A549 (cell line): ENCODE measurements around the gene CNDP1. TPM values are rescaled to one million over a fixed set of nuclear protein-coding genes. Genes with fewer than 3 reads are reported as not detected.

Source experiments
- ATAC-seq, 2 experiments: fragments of 200-7000 bp in 1 of 2; fragments of >200 bp in 1 of 2; cut with Nextera tagmentation in 1 of 2; cut with Tn5 transposase in 1 of 2; 3 replicates each; pipeline versions ENCODE4 v1.8.0 to v1.9.1; 2018 to 2020; ENCODE audit warnings: mild to moderate bottlenecking in 1 of 2, moderate library complexity in 1 of 2
- CTCF ChIA-PET: fragments of 300-600 bp; sonication (Branson Sonifier 250); formaldehyde crosslinking; extraction: SDS; loops from one replicate; lab custom pipeline; 2021; ENCODE audit warnings: antibody characterized with exemption, inconsistent platforms; lab: Yijun Ruan, JAX
- POLR2A ChIA-PET: fragments of 350-600 bp; formaldehyde crosslinking; extraction: SDS; loops from one replicate; lab custom pipeline; 2021; ENCODE audit warnings: antibody characterized with exemption, inconsistent platforms; lab: Yijun Ruan, JAX
- DNase-seq, 2 experiments: peaks; one replicate each; pipeline versions ENCODE4 v3.0.0 to v3.0.0-alpha.2; 2011 to 2016; ENCODE audit warnings: low read depth in 1 of 2, low spot score in 1 of 2
- FAIRE-seq: peaks from 2 replicates; lab custom pipeline; 2011; peaks lifted over from hg19 to GRCh38; lab: Jason Lieb, UNC
- H3K27ac ChIP-seq, 2 experiments: fragments of >200 bp; sonication (Bioruptor Twin); formaldehyde crosslinking; 3 replicates each; pipeline ENCODE4 v1.5.1; 2016 to 2017
- H3K4me1 ChIP-seq: fragments of >200 bp; sonication (Bioruptor Twin); formaldehyde crosslinking; 3 replicates; pipeline ENCODE4 v1.6.1; 2016
- H3K4me2 ChIP-seq: fragments of >200 bp; sonication (Bioruptor Twin); formaldehyde crosslinking; 3 replicates; pipeline ENCODE4 v1.6.1; 2016
- H3K4me3 ChIP-seq: fragments of >200 bp; sonication (Bioruptor Twin); formaldehyde crosslinking; 3 replicates; pipeline ENCODE4 v1.5.1; 2016
- H3K9me3 ChIP-seq: fragments of >200 bp; sonication (Bioruptor Twin); formaldehyde crosslinking; 3 replicates; pipeline ENCODE4 v1.6.1; 2016
- BCL3 ChIP-seq: fragments of >200 bp; sonication (Bioruptor Twin); formaldehyde crosslinking; IDR thresholded peaks from 3 replicates; pipeline ENCODE4 v1.6.1; 2016
- CBX2 ChIP-seq: fragments of 200-600 bp; sonication (generic); IDR thresholded peaks from 2 replicates; pipeline ENCODE4 v1.6.1; 2016; ENCODE audit warnings: low read depth, mild to moderate bottlenecking, borderline replicate concordance
- CBX8 ChIP-seq: fragments of 200-600 bp; sonication (generic); IDR thresholded peaks from 2 replicates; pipeline ENCODE4 v1.6.1; 2016
- CHD2 ChIP-seq: fragments of 150-350 bp; IDR thresholded peaks from 2 replicates; pipeline ENCODE4 v1.6.1; 2014; ENCODE audit warnings: low read length; ENCODE audit not compliant: partially characterized antibody
- CHD4 ChIP-seq: fragments of 200-600 bp; sonication (generic); IDR thresholded peaks from 2 replicates; pipeline ENCODE4 v1.6.1; 2016; ENCODE audit warnings: antibody characterized with exemption, mild to moderate bottlenecking, borderline replicate concordance
- E2F6 ChIP-seq: IDR thresholded peaks from 2 replicates; pipeline ENCODE4 v1.6.1; 2012; ENCODE audit warnings: low read depth, borderline replicate concordance
- EHMT2 ChIP-seq: fragments of 200-600 bp; sonication (generic); IDR thresholded peaks from 2 replicates; pipeline ENCODE4 v1.6.1; 2016; ENCODE audit warnings: antibody characterized with exemption, low read depth, mild to moderate bottlenecking, moderate library complexity
- ELK1 ChIP-seq: fragments of 150-350 bp; IDR thresholded peaks from 2 replicates; pipeline ENCODE4 v1.6.1; 2014; ENCODE audit warnings: low read depth, mild to moderate bottlenecking, low read length
- EP300 ChIP-seq, 2 experiments: fragments of >200 bp; sonication (Bioruptor Twin); formaldehyde crosslinking; IDR thresholded peaks; 2 replicates in 1 of 2; 3 replicates in 1 of 2; pipeline ENCODE4 v1.6.1; 2016 to 2017
- GATA3 ChIP-seq: IDR thresholded peaks from 2 replicates; pipeline ENCODE4 v1.6.1; 2012; ENCODE audit warnings: borderline replicate concordance
- HDAC2 ChIP-seq: fragments of 200-600 bp; sonication (generic); IDR thresholded peaks from 2 replicates; pipeline ENCODE4 v1.6.1; 2016
- HEYL ChIP-seq: fragments of 250-450 bp; sonication (Bioruptor Pico); IDR thresholded peaks from 2 replicates; pipeline ENCODE4 v1.8.0; 2021; ENCODE audit warnings: mild to moderate bottlenecking, moderate library complexity
- HOXB13 ChIP-seq: fragments of 250-450 bp; sonication (Bioruptor Pico); IDR thresholded peaks from 2 replicates; pipeline ENCODE4 v1.5.0; 2020; ENCODE audit warnings: low read depth, mild to moderate bottlenecking, moderate library complexity
- HOXB5 ChIP-seq: fragments of 250-450 bp; sonication (Bioruptor Pico); IDR thresholded peaks from 2 replicates; pipeline ENCODE4 v1.5.0; 2020; ENCODE audit warnings: mild to moderate bottlenecking, moderate library complexity
- KDM5A ChIP-seq: fragments of 200-600 bp; sonication (generic); IDR thresholded peaks from 2 replicates; pipeline ENCODE4 v1.6.1; 2016; ENCODE audit warnings: antibody characterized with exemption, mild to moderate bottlenecking
- MAX ChIP-seq: IDR thresholded peaks from 2 replicates; pipeline ENCODE4 v1.6.1; 2012
- MAZ ChIP-seq: fragments of 150-350 bp; IDR thresholded peaks from 2 replicates; pipeline ENCODE4 v1.6.1; 2014; ENCODE audit warnings: antibody characterized with exemption, low read depth, low read length, borderline replicate concordance
- NPAS2 ChIP-seq: fragments of 250-450 bp; sonication (Bioruptor Pico); IDR thresholded peaks from 2 replicates; pipeline ENCODE4 v1.8.0; 2022; ENCODE audit warnings: mild to moderate bottlenecking, moderate library complexity, borderline replicate concordance
- PHF8 ChIP-seq: fragments of 200-600 bp; sonication (generic); IDR thresholded peaks from 2 replicates; pipeline ENCODE4 v1.6.1; 2016; ENCODE audit warnings: low read depth, mild to moderate bottlenecking, antibody characterized with exemption, moderate library complexity, borderline replicate concordance
- POLR2A ChIP-seq: IDR thresholded peaks from 2 replicates; pipeline ENCODE4 v1.6.1; 2012; ENCODE audit warnings: mild to moderate bottlenecking, low read length
- POLR2AphosphoS2 ChIP-seq: conservative IDR thresholded peaks from 2 replicates; pipeline ENCODE4 v1.6.1; 2012; ENCODE audit warnings: low read length, improper control_type of control experiment, inconsistent platforms
- RARB ChIP-seq: fragments of 250-450 bp; sonication (Bioruptor Pico); IDR thresholded peaks from 2 replicates; pipeline ENCODE4 v1.8.0; 2021; ENCODE audit warnings: mild to moderate bottlenecking, moderate library complexity
- RCOR1 ChIP-seq: fragments of 150-350 bp; IDR thresholded peaks from 2 replicates; pipeline ENCODE4 v1.6.1; 2014; ENCODE audit warnings: antibody characterized with exemption, low read length, low read depth
- RNF2 ChIP-seq: fragments of 200-600 bp; sonication (generic); IDR thresholded peaks from 2 replicates; pipeline ENCODE4 v1.6.1; 2016; ENCODE audit warnings: low read depth, mild to moderate bottlenecking, antibody characterized with exemption, moderate library complexity, borderline replicate concordance
- SREBF2 ChIP-seq: fragments of 450-650 bp; IDR thresholded peaks from 2 replicates; pipeline ENCODE4 v1.6.1; 2014; ENCODE audit warnings: mild to moderate bottlenecking, moderate library complexity
- ZFP36 ChIP-seq: fragments of 450-650 bp; IDR thresholded peaks from 2 replicates; pipeline ENCODE4 v1.6.1; 2014; ENCODE audit warnings: borderline replicate concordance; ENCODE audit not compliant: partially characterized antibody
- ZNF302 ChIP-seq: fragments of 250-450 bp; sonication (Bioruptor Pico); IDR thresholded peaks from 2 replicates; pipeline ENCODE4 v1.9.0; 2021; ENCODE audit warnings: inconsistent platforms, mild to moderate bottlenecking, moderate library complexity
- ZSCAN20 ChIP-seq: fragments of 250-450 bp; sonication (Bioruptor Pico); IDR thresholded peaks from 2 replicates; pipeline ENCODE4 v1.8.0; 2022; ENCODE audit warnings: mild to moderate bottlenecking, moderate library complexity
- WGBS: methylation state at CpG from one replicate; pipeline ENCODE4 v1.1.6; 2017; ENCODE audit errors: missing lambda C conversion rate; 5-methylcytosine and 5-hydroxymethylcytosine counted together
- polyA plus RNA-seq, 4 experiments: library from polyadenylated mRNA; depleted of rRNA in 3 of 4; stranded (reverse); fragments of >200 nt; fragmentation: RNase III in 1 of 4; extraction: RNeasy Plus Mini Kit Qiagen cat#74134 plus additional on column Dnase treatment in 1 of 4; gene quantifications; 2 replicates in 3 of 4; 3 replicates in 1 of 4; pipeline ENCODE4 v1.2.3, GENCODE V29; 2011 to 2017

The CNDP1 gene
- polyA plus RNA-seq, 2 of the 4 experiments (the other 2 are of a cell fraction): 0.16 TPM; not detected in 1

DNA sequence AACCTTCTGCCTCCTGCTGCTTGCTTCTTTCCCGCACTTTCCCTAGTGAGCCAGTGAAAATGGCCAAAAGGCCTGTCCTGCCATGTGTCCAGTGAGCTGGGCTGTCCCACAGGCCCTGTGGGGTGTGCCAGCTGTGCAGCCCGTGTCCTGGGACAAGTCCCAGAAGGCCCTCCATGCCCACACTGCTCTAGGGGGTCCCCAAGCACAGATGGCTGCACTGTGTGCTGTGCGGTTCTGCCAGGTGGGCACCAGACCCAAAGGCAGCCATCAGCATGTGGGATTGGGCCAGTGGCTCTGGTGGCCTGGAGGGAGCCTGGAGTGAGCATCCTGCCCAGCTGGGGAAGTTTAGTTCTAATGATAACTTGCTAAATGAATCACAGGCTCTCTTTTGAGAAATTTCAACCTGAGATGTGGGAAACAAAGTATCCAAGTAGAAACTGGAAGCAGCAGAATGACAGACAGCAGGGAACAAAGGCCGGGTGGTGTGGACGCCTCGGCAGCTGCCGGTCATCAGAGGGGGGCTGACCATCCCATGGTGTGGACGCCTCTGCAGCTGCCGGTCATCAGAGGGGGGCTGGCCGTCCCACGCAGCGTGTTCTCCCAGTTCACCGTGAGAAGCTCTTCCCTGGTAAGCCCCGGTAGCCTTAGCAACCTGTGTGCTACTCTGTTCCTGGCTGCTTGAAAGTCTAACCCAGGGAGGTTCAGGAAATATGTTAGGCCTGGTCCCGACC is 48.0 kb upstream of the CNDP1 start:
- H3K9me3 ChIP-seq: no peaks in the 10 kb centered on the region
- H3K4me2 ChIP-seq: no peak overlapping the region
- ChIA-PET CTCF (no interaction called here), POLR2A (no interaction called here)
- 53% methylated on average over 9 of the region's 15 CpGs for WGBS
- no peak for DNase-seq
- no peak overlapping the region for H3K27ac ChIP-seq
- ATAC-seq: no peak
- H3K4me3 ChIP-seq: no peak overlapping the region
- no peak for FAIRE-seq
- no peaks in the 10 kb centered on the region for H3K4me1 ChIP-seq
- TF ChIP-seq HEYL (no peak), EP300 (IDR thresholded peaks at IDR 0.05) (no peak), CBX8 (no peak), ELK1 (no peak), SREBF2 (no peak), GATA3 (no peak), RNF2 (no peak), CHD2 (no peak), E2F6 (no peak), HOXB13 (CRISPR knock-in tag) (no peak), HDAC2 (no peak), CBX2 (no peak), POLR2AphosphoS2 (no peak)

DNA sequence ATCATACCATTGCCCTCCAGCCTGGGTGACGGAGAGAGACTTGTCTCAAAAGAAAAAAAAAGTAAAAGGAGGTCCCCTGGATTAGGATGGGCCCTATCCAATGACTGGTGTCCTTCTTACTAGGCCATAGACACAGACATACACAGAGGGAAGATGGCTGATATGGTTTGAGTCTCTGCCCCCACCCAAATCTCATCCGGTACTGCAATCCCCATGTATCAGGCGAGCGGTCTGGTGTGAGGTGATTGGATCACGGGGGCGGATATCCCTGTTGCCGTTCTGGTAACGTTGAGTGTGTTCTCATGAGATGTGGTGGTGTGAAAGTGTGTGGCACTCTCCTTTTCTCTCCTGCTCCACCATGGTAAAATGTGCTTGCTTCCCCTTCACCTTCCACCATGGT is 45.9 kb upstream of the CNDP1 start:
- FAIRE-seq (no peak), ATAC-seq (no peak), DNase-seq (no peak)
- ChIA-PET POLR2A (no interaction called here), CTCF (no interaction called here)
- Histone ChIP-seq H3K4me1 (no peaks in the 10 kb centered on the region), H3K4me3 (no peak overlapping the region), H3K4me2 (no peak overlapping the region), H3K27ac (no peak overlapping the region), H3K9me3 (no peaks in the 10 kb centered on the region)
- WGBS: 85% methylated on average over 8 of the region's 8 CpGs
- TF ChIP-seq E2F6 (no peak), HOXB5 (CRISPR knock-in tag) (no peak), NPAS2 (no peak), CBX2 (no peak), MAX (no peak), CHD4 (no peak)

DNA sequence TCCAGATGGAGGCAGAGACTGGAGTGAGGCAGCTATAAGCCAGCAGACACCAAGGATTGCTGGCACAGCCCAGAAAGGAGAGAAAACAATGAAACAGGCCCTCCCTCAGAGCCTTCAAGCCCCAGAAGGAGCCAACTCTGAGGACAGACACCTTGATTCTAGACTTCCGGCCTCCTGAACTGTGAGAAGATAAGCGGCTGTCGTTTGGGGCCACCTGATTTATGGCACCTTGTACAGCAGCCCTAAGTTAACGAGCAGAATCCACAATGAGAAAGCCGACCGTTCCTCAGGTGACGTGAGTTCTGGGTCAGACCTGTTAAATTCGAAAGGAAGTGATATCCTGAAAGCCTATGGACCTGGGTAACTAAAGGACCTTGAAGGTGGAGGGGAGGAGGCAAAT is 45.4 kb upstream of the CNDP1 start:
- 60% methylated on average over 6 of the region's 8 CpGs for WGBS
- Histone ChIP-seq H3K4me2 (no peak overlapping the region), H3K27ac (no peak overlapping the region), H3K4me3 (no peak overlapping the region), H3K9me3 (no peaks in the 10 kb centered on the region), H3K4me1 (no peaks in the 10 kb centered on the region)
- DNase-seq: no peak
- FAIRE-seq: no peak
- POLR2A ChIA-PET: no interaction called here
- no peak for ATAC-seq
- CTCF ChIA-PET: no interaction called here
- no peak for TF ChIP-seq MAZ
- no peak for TF ChIP-seq HOXB5 (CRISPR knock-in tag)
- no peak for TF ChIP-seq RCOR1
- no peak for TF ChIP-seq ZSCAN20
- TF ChIP-seq KDM5A: no peak
- TF ChIP-seq BCL3: no peak
- TF ChIP-seq PHF8: no peak
- TF ChIP-seq RNF2: no peak
- no peak for TF ChIP-seq EHMT2
- TF ChIP-seq ZNF302 (CRISPR knock-in tag): no peak
- TF ChIP-seq ZFP36: no peak
- TF ChIP-seq POLR2A: no peak
- no peak for TF ChIP-seq ELK1
- TF ChIP-seq RARB (CRISPR knock-in tag): no peak
